CD14-positive monocyte (primary cell): ENCODE results near the gene CARD8. TPM values are rescaled to one million over a fixed set of nuclear protein-coding genes. Genes with fewer than 3 reads are reported as not detected.

Experiments used
- DNase-seq, 3 donors: peaks; one replicate each; pipeline ENCODE4 v3.0.0-alpha.2; 2011 to 2022
- H2AFZ ChIP-seq: 2 replicates; pipeline ENCODE4 v1.6.0; 2012; ENCODE audit warnings: mild to moderate bottlenecking, low read depth, low read length, inconsistent platforms; ENCODE audit not compliant: insufficient read depth, poor library complexity, severe bottlenecking
- H3K27ac ChIP-seq, 2 donors: 1 replicate in 1 of 2; 2 replicates in 1 of 2; pipeline ENCODE4 v1.5.1; 2012 to 2013; ENCODE audit warnings: low read length in 2 of 2, control low read depth in 1 of 2, inconsistent platforms in 1 of 2, low read depth in 1 of 2, mild to moderate bottlenecking in 1 of 2
- H3K27me3 ChIP-seq, 2 donors: one replicate each; pipeline versions ENCODE4 v1.6.0 to v1.6.1; 2011 to 2013; ENCODE audit warnings: low read length in 2 of 2; ENCODE audit not compliant: control insufficient read depth in 2 of 2, insufficient read depth in 2 of 2
- H3K36me3 ChIP-seq, 2 donors: replicated peaks in 1 of 2; 1 replicate in 1 of 2; 2 replicates in 1 of 2; pipeline versions ENCODE4 v1.5.1 to v1.6.1; 2012 to 2013; ENCODE audit warnings: low read length in 2 of 2, control low read depth in 1 of 2, inconsistent platforms in 1 of 2, mild to moderate bottlenecking in 1 of 2; ENCODE audit not compliant: insufficient read depth in 2 of 2, control insufficient read depth in 1 of 2
- H3K4me1 ChIP-seq, 2 donors: 1 replicate in 1 of 2; 2 replicates in 1 of 2; pipeline versions ENCODE4 v1.5.1 to v1.6.1; 2012 to 2013; ENCODE audit warnings: low read length in 2 of 2, control low read depth in 1 of 2, inconsistent platforms in 1 of 2, mild to moderate bottlenecking in 1 of 2, moderate library complexity in 1 of 2; ENCODE audit not compliant: insufficient read depth in 2 of 2, control insufficient read depth in 1 of 2
- H3K4me2 ChIP-seq: replicated peaks from 2 replicates; pipeline ENCODE3; 2012; ENCODE audit warnings: low read length, moderate library complexity, mild to moderate bottlenecking; ENCODE audit not compliant: poor library complexity, severe bottlenecking; ENCODE audit errors: extremely low read depth
- H3K4me3 ChIP-seq, 3 experiments: fragments of 200-600 bp in 1 of 3; sonication (generic) in 1 of 3; replicated peaks in 1 of 3; 1 replicate in 2 of 3; 2 replicates in 1 of 3; pipeline ENCODE4 v1.5.1; 2011 to 2013; ENCODE audit warnings: low read length in 3 of 3, mild to moderate bottlenecking in 3 of 3, control low read depth in 2 of 3, low read depth in 2 of 3, inconsistent platforms in 1 of 3, moderate library complexity in 1 of 3
- H3K79me2 ChIP-seq: 2 replicates; pipeline ENCODE4 v1.6.0; 2012; ENCODE audit warnings: mild to moderate bottlenecking, control low read depth, inconsistent platforms, low read length, moderate library complexity; ENCODE audit not compliant: insufficient read depth
- H3K9ac ChIP-seq: 2 replicates; pipeline ENCODE4 v1.6.0; 2017; ENCODE audit warnings: low read length, mild to moderate bottlenecking; ENCODE audit not compliant: insufficient read depth, poor library complexity, severe bottlenecking
- H3K9me3 ChIP-seq, 2 donors: replicated peaks in 1 of 2; 1 replicate in 1 of 2; 2 replicates in 1 of 2; pipeline versions ENCODE4 v1.5.1 to v1.6.1; 2012 to 2013; ENCODE audit warnings: low read length in 2 of 2, control low read depth in 1 of 2; ENCODE audit not compliant: control insufficient read depth in 1 of 2, insufficient read depth in 1 of 2
- H4K20me1 ChIP-seq: 2 replicates; pipeline ENCODE4 v1.6.0; 2012; ENCODE audit warnings: mild to moderate bottlenecking, low read length, control low read depth, moderate library complexity; ENCODE audit not compliant: insufficient read depth
- H3K27ac Mint-ChIP-seq, 7 donors: one replicate each; pipeline ENCODE4 v1.8.0; 2020; ENCODE audit warnings: mild to moderate bottlenecking in 7 of 7, mixed read lengths in 7 of 7, moderate library complexity in 6 of 7, inconsistent platforms in 2 of 7
- H3K27me3 Mint-ChIP-seq, 3 donors: one replicate each; pipeline ENCODE4 v1.8.0; 2021 to 2022; ENCODE audit warnings: low read depth in 3 of 3, mild to moderate bottlenecking in 3 of 3, mixed read lengths in 3 of 3, moderate library complexity in 3 of 3, inconsistent platforms in 1 of 3
- H3K36me3 Mint-ChIP-seq, 2 donors: one replicate each; pipeline ENCODE4 v1.8.0; 2020; ENCODE audit warnings: mixed read lengths in 2 of 2, inconsistent platforms in 1 of 2, mild to moderate bottlenecking in 1 of 2
- H3K4me1 Mint-ChIP-seq: one replicate; pipeline ENCODE4 v1.8.0; 2020; ENCODE audit warnings: mild to moderate bottlenecking, mixed read lengths
- H3K4me3 Mint-ChIP-seq, 2 donors: one replicate each; pipeline ENCODE4 v1.8.0; 2020; ENCODE audit warnings: mild to moderate bottlenecking in 2 of 2, mixed read lengths in 2 of 2, moderate library complexity in 1 of 2
- H3K9me3 Mint-ChIP-seq, 7 donors: one replicate each; pipeline ENCODE4 v1.8.0; 2020 to 2022; ENCODE audit warnings: mixed read lengths in 7 of 7, mild to moderate bottlenecking in 6 of 7, moderate library complexity in 6 of 7, inconsistent platforms in 2 of 7
- WGBS: methylation state at CpG from one replicate; pipeline ENCODE4 v1.1.5; 2013; ENCODE audit warnings: missing lambda C conversion rate; ENCODE audit not compliant: insufficient coverage; 5-methylcytosine and 5-hydroxymethylcytosine counted together
- intact Hi-C, 2 donors: fragments of 100-400 bp; cut with micrococcal nuclease; formaldehyde crosslinking; loops; one replicate each; pipeline versions ENCODE4 v1.15.0 to v1.15.1; 2023
- polyA plus RNA-seq, 3 donors: library from polyadenylated mRNA; depleted of rRNA in 1 of 3; unstranded in 2 of 3; stranded (reverse) in 1 of 3; fragments of 300-500 nt in 2 of 3; fragments of >200 nt in 1 of 3; fragmentation: Illumina TruSeq in 2 of 3; gene quantifications; 1 replicate in 2 of 3; 2 replicates in 1 of 3; pipeline ENCODE4 v1.2.3, GENCODE V29; 2012 to 2021
- TF ChIP-seq, protein P1 (sequence below): fragments of 200-600 bp; IDR thresholded peaks from one replicate; pipeline ENCODE4 v1.8.0; 2022; ENCODE audit warnings: antibody characterized with exemption, mild to moderate bottlenecking

The CARD8 gene
- polyA plus RNA-seq, 3 donors, result 76.4 to 122 (median 90.9) TPM

DNA sequence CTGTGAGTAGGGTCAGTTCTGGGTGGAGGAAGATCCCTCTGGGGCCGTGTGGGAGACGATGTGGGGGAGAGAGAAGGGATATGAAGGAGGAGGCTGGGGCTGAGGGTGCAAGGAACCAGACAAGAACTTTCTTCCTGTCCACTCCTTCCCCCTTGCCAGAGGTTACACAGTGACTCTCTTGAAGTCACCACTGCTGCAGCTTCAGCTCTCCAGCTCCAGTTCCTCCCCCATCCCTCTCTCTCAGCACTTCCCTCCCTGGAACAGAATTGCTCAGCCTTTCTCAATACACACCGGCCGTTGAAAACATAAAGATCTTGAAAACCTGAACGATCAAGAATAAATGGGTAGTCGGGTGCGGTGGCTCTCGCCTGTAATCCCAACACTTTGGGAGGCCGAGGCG is 80.1 kb downstream of the CARD8 start:
- 85% methylated on average over 8 of the region's 10 CpGs for WGBS
- no peak for DNase-seq
- Histone ChIP-seq H3K9ac (no peak overlapping the region), H2AFZ (no peak overlapping the region), H3K27ac (peak overlapping the region in 1 of 2 donors; percentile 45), H3K9me3 (no peaks in the 10 kb centered on the region), H3K27me3 (no peaks in the 10 kb centered on the region), H3K4me2 (no peak overlapping the region), H3K79me2 (peaks cover 12% of the 10 kb centered on the region), H3K4me3 (no peak overlapping the region), H4K20me1 (no peaks in the 10 kb centered on the region), H3K4me1 (peaks cover 8 to 10% of the 10 kb centered on the region in 2 donors), H3K36me3 (peaks cover 11 to 31% of the 10 kb centered on the region in 2 donors)
- Mint-ChIP-seq H3K27ac (peak overlapping the region in 6 of 7 donors; percentile 6 to 69 (median 30)), H3K4me3 (no peak overlapping the region), H3K36me3 (peaks cover 26 to 30% of the 10 kb centered on the region in 2 donors), H3K4me1 (peaks cover 26% of the 10 kb centered on the region), H3K27me3 (peaks cover 0 to 2% (median 1%) of the 10 kb centered on the region in 3 donors), H3K9me3 (peaks cover 0 to 5% (median 3%) of the 10 kb centered on the region in 7 donors)
- intact Hi-C loops, result no loop called here
- TF ChIP-seq, protein P1, sequence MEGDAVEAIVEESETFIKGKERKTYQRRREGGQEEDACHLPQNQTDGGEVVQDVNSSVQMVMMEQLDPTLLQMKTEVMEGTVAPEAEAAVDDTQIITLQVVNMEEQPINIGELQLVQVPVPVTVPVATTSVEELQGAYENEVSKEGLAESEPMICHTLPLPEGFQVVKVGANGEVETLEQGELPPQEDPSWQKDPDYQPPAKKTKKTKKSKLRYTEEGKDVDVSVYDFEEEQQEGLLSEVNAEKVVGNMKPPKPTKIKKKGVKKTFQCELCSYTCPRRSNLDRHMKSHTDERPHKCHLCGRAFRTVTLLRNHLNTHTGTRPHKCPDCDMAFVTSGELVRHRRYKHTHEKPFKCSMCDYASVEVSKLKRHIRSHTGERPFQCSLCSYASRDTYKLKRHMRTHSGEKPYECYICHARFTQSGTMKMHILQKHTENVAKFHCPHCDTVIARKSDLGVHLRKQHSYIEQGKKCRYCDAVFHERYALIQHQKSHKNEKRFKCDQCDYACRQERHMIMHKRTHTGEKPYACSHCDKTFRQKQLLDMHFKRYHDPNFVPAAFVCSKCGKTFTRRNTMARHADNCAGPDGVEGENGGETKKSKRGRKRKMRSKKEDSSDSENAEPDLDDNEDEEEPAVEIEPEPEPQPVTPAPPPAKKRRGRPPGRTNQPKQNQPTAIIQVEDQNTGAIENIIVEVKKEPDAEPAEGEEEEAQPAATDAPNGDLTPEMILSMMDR, result no peak

DNA sequence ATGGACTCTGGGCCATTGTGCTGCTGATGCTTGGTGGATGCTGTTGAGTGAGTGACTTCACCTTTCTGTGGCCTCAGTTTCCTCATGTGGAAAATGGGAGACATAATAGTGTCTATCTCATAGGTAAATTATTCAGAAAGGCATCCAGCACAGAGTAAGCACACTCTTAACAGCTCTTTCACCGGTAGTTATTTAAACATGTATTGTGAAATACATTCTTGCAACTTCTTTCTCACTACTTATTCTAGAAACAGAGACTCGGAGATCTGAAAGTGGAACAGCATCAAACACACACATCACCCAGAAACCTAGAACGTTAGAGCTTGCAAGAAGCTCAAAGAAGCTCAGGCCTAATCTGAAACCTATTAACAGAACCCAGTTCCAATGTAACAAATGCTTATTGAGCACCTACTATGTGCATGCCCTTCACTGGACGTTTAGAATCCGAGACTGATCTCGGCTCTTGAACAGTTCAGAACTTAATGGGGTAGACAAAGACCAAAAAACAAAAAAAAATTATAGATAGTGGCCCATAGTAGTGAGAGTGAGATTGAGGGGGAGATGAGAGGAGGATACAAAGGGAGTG is 81.2 kb downstream of the CARD8 start:
- Histone ChIP-seq H3K27ac (peak overlapping the region in 1 of 2 donors; percentile 50), H3K9ac (no peak overlapping the region), H3K4me3 (no peak overlapping the region), H3K79me2 (peaks cover 13% of the 10 kb centered on the region), H3K27me3 (no peaks in the 10 kb centered on the region), H3K9me3 (no peaks in the 10 kb centered on the region), H3K36me3 (peaks cover 11 to 30% of the 10 kb centered on the region in 2 donors), H4K20me1 (no peaks in the 10 kb centered on the region), H3K4me1 (peaks cover 8 to 16% of the 10 kb centered on the region in 2 donors), H2AFZ (no peak overlapping the region), H3K4me2 (no peak overlapping the region)
- intact Hi-C loops, result no loop called here
- TF ChIP-seq, protein P1, result no peak
- Mint-ChIP-seq H3K36me3 (peaks cover 26 to 30% of the 10 kb centered on the region in 2 donors), H3K27ac (peak overlapping the region in 3 of 7 donors; percentile 24 to 65 (median 46)), H3K4me1 (peaks cover 26% of the 10 kb centered on the region), H3K27me3 (peaks cover 0 to 2% (median 1%) of the 10 kb centered on the region in 3 donors), H3K9me3 (peaks cover 0 to 7% (median 0%) of the 10 kb centered on the region in 7 donors), H3K4me3 (no peak overlapping the region)
- WGBS, result 0% methylated on average over 1 of the region's 6 CpGs
- DNase-seq, result no peak
